Uterus (tissue), 4 donors: ENCODE results near the gene MMP26. TPM values are rescaled to one million over a fixed set of nuclear protein-coding genes. Genes with fewer than 3 reads are reported as not detected.
"Not testable (repeated sequence)": the region's sequence is repeated elsewhere in the genome, so short reads cannot be mapped to it uniquely, and the experiment has no call there.

Experiments
- DNase-seq, 2 donors: peaks; one replicate each; pipeline ENCODE4 v3.0.0-alpha.2; 2019 to 2020
- H3K27ac ChIP-seq, 2 donors: fragments of 200-600 bp; sonication (generic); 1 replicate in 1 of 2; 2 replicates in 1 of 2; pipeline ENCODE4 v1.5.1; 2016 to 2018
- H3K27me3 ChIP-seq, 2 donors: fragments of 200-600 bp; sonication (generic); one replicate each; pipeline ENCODE4 v1.5.1; 2018 to 2019; ENCODE audit warnings: control low read depth in 1 of 2
- H3K36me3 ChIP-seq, 2 donors: fragments of 200-600 bp; sonication (generic); one replicate each; pipeline ENCODE4 v1.5.1; 2019; ENCODE audit warnings: control low read depth in 1 of 2
- H3K4me1 ChIP-seq, 2 donors: fragments of 200-600 bp; sonication (generic); one replicate each; pipeline ENCODE4 v1.5.1; 2018 to 2019; ENCODE audit warnings: control low read depth in 1 of 2
- H3K4me3 ChIP-seq, 2 donors: fragments of 200-600 bp; sonication (generic); 1 replicate in 1 of 2; 2 replicates in 1 of 2; pipeline ENCODE4 v1.5.1; 2018 to 2019; ENCODE audit warnings: mild to moderate bottlenecking in 1 of 2
- H3K9me3 ChIP-seq, 2 donors: fragments of 200-600 bp; sonication (generic); one replicate each; pipeline ENCODE4 v1.5.1; 2019; ENCODE audit warnings: control low read depth in 1 of 2
- POLR2A ChIP-seq, 2 donors: fragments of 450-650 bp; IDR thresholded peaks; one replicate each; pipeline ENCODE4 v1.6.1; 2016; ENCODE audit warnings: antibody characterized with exemption in 2 of 2, mild to moderate bottlenecking in 1 of 2, moderate library complexity in 1 of 2
- intact Hi-C: fragments of 100-400 bp; cut with DNase I; formaldehyde crosslinking; loops from one replicate; pipeline ENCODE4 v1.15.1; 2023; ENCODE audit warnings: low total_unique reads
- total RNA-seq, 4 donors: library from RNA; depleted of rRNA in 3 of 4; stranded (reverse); fragments of >200 nt in 3 of 4; gene quantifications; one replicate each; pipeline versions ENCODE4 v1.1.0 to v1.2.4, GENCODE V29; 2014 to 2023
- TF ChIP-seq, protein P1 (sequence below), 4 experiments: fragments of 200-600 bp in 2 of 4; fragments of 450-650 bp in 2 of 4; sonication (generic) in 2 of 4; IDR thresholded peaks; one replicate each; pipeline ENCODE4 v1.5.1; 2016 to 2019; ENCODE audit warnings: antibody characterized with exemption in 4 of 4, mild to moderate bottlenecking in 2 of 4, moderate library complexity in 1 of 4
- donor health status: DM: yes; HTN: yes; CAD: no.

Gene MMP26
- total RNA-seq, 4 donors from 2014 or later, result not detected

DNA sequence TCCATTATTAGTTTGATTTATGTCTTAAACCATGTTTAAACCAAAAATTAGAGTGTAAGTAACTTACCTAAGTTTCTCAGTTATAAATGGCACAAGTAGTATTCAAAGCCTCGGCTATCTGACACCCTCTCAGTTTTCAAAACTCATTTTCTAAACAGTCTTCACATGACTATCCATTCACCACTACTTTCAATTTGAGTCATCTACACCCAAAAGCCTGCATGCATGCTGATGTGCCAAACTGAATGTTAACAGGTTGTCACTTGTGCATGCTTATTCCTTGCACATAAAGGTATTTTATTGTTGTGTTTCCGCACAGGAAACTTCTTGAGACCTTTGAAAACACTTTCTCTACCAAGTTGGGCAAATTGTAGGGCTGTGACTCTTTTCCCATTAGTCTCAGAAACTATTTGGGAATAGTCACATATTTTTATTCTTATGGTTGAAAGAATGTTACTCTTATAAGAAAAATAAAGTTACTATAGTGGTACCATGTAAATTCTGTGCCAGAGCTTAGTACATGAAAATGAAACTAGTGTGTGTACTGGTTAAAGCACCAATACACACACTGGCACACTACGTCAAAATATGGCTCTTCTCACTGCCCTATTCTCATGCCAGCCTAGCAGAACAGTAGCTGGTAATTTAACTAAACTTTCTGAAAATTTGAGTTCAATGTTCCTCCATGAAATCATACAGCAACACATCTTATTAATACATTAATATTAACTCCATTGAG lies 4.7 kb upstream of the MMP26 start:
- Histone ChIP-seq H3K4me3 (no peak overlapping the region), H3K9me3 (no peaks in the 10 kb centered on the region), H3K27me3 (no peaks in the 10 kb centered on the region), H3K36me3 (no peaks in the 10 kb centered on the region), H3K4me1 (no peaks in the 10 kb centered on the region), H3K27ac (no peak overlapping the region)
- intact Hi-C loops, result no loop called here
- TF ChIP-seq POLR2A (IDR thresholded peaks at IDR 0.05), result no peak
- TF ChIP-seq, protein P1, sequence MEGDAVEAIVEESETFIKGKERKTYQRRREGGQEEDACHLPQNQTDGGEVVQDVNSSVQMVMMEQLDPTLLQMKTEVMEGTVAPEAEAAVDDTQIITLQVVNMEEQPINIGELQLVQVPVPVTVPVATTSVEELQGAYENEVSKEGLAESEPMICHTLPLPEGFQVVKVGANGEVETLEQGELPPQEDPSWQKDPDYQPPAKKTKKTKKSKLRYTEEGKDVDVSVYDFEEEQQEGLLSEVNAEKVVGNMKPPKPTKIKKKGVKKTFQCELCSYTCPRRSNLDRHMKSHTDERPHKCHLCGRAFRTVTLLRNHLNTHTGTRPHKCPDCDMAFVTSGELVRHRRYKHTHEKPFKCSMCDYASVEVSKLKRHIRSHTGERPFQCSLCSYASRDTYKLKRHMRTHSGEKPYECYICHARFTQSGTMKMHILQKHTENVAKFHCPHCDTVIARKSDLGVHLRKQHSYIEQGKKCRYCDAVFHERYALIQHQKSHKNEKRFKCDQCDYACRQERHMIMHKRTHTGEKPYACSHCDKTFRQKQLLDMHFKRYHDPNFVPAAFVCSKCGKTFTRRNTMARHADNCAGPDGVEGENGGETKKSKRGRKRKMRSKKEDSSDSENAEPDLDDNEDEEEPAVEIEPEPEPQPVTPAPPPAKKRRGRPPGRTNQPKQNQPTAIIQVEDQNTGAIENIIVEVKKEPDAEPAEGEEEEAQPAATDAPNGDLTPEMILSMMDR (IDR thresholded peaks at IDR 0.05), result no peak
- DNase-seq, result no peak

DNA sequence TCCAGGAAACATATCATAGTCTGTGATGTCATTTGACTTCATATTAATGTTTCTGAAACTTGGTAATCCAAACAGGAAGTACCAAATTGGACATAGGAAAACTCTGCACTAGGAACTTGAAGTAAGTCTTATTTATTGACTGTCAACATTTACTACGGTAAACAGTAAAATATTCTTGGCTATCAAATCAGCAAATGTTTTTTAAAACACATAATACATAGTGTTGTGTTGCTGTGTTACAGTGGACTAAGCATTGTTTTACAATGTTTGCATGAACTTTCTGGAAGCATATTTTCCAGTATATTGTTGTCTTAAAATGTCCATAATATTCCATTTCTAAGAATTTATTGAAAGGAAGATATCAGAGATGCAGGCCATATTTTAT lies 4.2 kb upstream of the MMP26 start:
- DNase-seq, result no peak
- no peak overlapping the region for H3K27ac ChIP-seq
- intact Hi-C loops, result no loop called here
- H3K4me3 ChIP-seq, result no peak overlapping the region
- no peaks in the 10 kb centered on the region for H3K27me3 ChIP-seq
- TF ChIP-seq POLR2A (IDR thresholded peaks at IDR 0.05), result no peak
- TF ChIP-seq, protein P1 (IDR thresholded peaks at IDR 0.05), result no peak
- H3K9me3 ChIP-seq, result no peaks in the 10 kb centered on the region
- H3K4me1 ChIP-seq, result no peaks in the 10 kb centered on the region
- no peaks in the 10 kb centered on the region for H3K36me3 ChIP-seq

DNA sequence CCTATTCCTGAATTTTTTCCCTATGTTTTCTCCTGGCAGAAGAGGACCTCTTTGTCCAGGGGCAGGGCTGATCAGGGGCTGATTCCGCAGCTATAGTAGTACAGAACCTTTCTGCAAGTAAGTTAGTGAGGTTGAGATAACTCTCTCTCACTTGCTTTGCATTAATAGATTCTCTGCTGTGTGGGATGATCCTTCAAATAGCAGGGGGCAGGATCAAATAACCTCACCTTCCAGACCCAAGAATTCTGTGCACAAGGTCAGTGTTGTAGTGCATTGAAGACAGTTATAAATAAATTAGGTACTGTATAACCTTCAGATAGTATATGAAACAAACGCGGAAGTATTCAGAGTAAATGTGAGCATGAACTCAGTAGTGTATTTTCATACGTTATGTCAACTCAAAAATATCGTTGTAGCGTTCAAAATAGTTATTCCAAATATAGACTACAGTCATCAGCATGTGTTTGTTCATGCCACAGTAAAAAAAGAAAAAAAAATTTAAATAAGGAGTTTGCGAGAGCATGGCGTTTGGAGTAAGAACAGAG lies 278 bp downstream of the MMP26 start:
- Histone ChIP-seq H3K36me3 (no peaks in the 10 kb centered on the region), H3K4me1 (no peaks in the 10 kb centered on the region), H3K27me3 (no peaks in the 10 kb centered on the region), H3K9me3 (no peaks in the 10 kb centered on the region), H3K27ac (no peak overlapping the region), H3K4me3 (no peak overlapping the region)
- DNase-seq, result no peak
- TF ChIP-seq, protein P1 (IDR thresholded peaks at IDR 0.05), result no peak
- intact Hi-C loops, result no loop called here

DNA sequence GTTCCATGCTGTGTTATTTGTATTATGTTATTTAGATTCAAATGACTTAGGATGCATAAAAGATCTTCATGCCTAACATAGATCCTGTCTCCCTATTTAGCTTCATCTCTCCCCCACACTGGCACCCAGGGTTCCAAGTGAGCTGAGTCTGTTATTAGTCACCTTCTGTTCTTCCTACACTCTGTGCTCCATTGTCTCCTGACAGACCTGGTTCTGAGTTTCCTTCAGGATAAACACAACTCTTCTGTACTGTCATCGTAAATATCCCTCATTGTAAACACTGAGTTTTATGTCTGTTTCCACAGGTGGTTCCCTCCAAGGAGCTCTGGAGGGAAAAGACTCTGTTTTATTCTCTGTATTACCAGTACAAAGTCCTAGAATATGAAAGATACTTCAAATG lies 8.7 kb downstream of the MMP26 start:
- no peak overlapping the region for H3K4me3 ChIP-seq
- H3K27ac ChIP-seq, result no peak overlapping the region
- DNase-seq, result no peak
- no peaks in the 10 kb centered on the region for H3K36me3 ChIP-seq
- no peak for TF ChIP-seq POLR2A (IDR thresholded peaks at IDR 0.05)
- TF ChIP-seq, protein P1 (IDR thresholded peaks at IDR 0.05), result no peak
- intact Hi-C loops, result no loop called here
- H3K4me1 ChIP-seq, result no peaks in the 10 kb centered on the region
- H3K27me3 ChIP-seq, result no peaks in the 10 kb centered on the region
- H3K9me3 ChIP-seq, result no peaks in the 10 kb centered on the region

DNA sequence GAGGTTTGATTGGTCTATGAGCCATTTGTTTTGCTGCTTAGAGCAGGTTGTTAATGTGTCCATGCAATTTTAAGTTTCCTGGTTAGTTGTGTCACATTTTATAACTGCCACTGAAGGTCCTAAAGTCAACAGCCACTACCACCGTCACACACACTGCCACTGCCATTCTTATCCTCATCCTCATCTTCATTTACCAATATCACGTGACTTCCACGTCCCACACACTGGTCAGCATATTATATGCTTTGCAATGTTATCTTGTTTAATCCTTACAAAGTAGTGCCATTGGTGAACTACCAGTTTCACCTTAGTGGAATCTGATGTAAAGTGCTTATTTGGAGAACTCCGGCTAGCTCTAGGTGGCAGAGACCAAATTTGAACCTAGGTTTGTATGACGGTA lies 9.7 kb downstream of the MMP26 start:
- H3K36me3 ChIP-seq, result no peaks in the 10 kb centered on the region
- TF ChIP-seq, protein P1 (IDR thresholded peaks at IDR 0.05), result no peak
- TF ChIP-seq POLR2A (IDR thresholded peaks at IDR 0.05), result no peak
- intact Hi-C loops, result no loop called here
- no peak for DNase-seq
- H3K27ac ChIP-seq, result no peak overlapping the region
- H3K4me1 ChIP-seq, result no peaks in the 10 kb centered on the region
- H3K4me3 ChIP-seq, result no peak overlapping the region
- H3K27me3 ChIP-seq, result no peaks in the 10 kb centered on the region
- no peaks in the 10 kb centered on the region for H3K9me3 ChIP-seq

DNA sequence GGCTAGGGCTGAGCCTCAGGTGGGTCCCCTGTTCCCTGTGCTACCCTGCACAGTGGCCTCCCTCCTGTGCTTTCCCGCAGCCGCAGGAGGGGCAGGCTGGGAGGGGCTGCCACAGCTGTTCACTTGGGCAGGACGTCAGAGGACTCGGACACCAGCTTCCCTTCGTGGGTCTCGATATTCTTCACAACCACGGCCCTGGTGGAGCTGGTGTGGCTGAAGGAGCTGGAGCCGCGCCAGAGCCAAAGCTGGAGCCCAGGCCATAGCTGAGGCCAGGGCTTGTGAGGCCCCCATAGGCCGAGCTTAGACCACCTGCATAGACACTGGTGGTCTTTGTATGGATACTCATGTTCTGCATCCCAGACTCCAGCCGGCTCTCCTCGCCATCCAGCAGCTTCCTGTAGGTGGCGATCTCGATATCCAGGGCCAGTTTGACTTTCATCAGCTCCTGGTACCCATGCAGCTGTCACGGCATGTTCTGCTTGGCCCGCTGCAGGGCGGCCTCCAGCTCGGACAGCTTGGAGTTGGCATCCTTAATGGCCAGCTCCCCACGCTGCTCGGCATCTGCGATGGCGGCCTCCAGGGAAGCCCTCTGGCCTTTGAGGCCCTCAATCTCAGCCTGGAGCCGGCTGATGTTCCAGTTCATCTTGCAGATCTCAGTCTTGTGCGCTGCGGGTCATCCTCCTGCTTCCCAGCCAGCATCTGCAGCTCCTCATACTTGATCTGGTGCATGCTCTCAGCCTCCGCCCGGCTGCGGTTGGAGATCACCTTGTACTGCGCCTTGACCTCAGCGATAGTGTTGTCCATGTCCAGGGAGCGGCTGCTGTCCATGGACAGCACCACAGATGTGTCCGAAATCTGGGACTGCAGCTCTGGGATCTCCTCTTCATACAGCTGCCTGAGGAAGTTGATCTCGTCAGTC lies 18.3 kb downstream of the MMP26 start:
- intact Hi-C loops, H3K36me3 ChIP-seq, H3K27me3 ChIP-seq, H3K9me3 ChIP-seq, DNase-seq, H3K27ac ChIP-seq, H3K4me3 ChIP-seq, H3K4me1 ChIP-seq: not testable (repeated sequence)
